GM13977 (cell line): Measurements from ENCODE around the gene CNTD1.

ENCODE experiments used
- DNase-seq: peaks from one replicate; pipeline ENCODE4 v3.0.0; 2012; ENCODE audit warnings: low spot score
- CTCF ChIP-seq: IDR thresholded peaks from 2 replicates; pipeline ENCODE4 v1.5.1; 2012; ENCODE audit warnings: mild to moderate bottlenecking, control low read depth; ENCODE audit not compliant: insufficient read depth; ENCODE audit errors: extremely low read depth, missing control alignments
- in situ Hi-C: fragments of 300-500 bp; cut with MboI; formaldehyde crosslinking; loops from one replicate; pipeline ENCODE4 v1.12.0; 2022; ENCODE audit warnings: low sequenced_read_pairs, low pct_unique_long_range_greater_than_20kb, mixed read lengths, inconsistent platforms; ENCODE audit not compliant: unreplicated experiment

CNTD1 gene

GRCh38 chr17:42773290-42774035, 25.2 kb upstream of the CNTD1 start, which contains the start of gene VPS25:
TSS of gene VPS25 (plus strand) at chr17:42773449. CDS start at chr17:42773476, 27 bp downstream.
- in situ Hi-C loops = no loop called here
- peak; percentile 89 for DNase-seq
- no peak for TF ChIP-seq CTCF

GRCh38 chr17:42774066-42774745, 24.5 kb upstream of the CNTD1 start:
- in situ Hi-C loops = no loop called here
- DNase-seq = no peak
- no peak for TF ChIP-seq CTCF

DNA sequence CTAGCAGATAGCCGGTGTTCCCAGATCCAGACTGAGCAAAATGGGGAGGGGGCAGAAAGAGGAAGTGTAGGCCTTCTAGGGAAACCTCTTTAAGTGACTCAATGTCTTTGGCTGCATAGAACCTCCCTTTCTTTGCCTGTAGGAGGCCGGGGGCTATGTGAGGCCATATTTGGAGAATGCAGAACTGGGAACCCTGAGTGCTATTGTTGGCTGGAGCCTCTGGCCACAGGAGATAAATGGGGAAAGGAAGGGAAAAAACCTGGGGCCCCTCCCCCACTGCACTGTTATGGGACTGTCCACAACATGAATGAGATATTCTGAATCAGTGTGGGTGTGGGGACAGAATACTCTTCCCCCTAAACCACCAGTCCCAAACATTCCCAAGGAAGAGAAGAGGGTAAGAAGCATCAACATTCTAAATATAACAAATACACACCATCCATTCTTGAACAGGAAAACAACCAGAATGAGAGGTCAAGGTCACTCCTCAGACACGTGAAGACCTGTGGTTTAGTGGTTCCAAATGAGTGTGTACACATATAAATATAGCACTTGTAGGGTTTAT, 23.0 kb upstream of the CNTD1 start:
- TF ChIP-seq CTCF = peak; percentile 9
- in situ Hi-C loops = no loop called here
- peak; percentile 62 for DNase-seq

DNA sequence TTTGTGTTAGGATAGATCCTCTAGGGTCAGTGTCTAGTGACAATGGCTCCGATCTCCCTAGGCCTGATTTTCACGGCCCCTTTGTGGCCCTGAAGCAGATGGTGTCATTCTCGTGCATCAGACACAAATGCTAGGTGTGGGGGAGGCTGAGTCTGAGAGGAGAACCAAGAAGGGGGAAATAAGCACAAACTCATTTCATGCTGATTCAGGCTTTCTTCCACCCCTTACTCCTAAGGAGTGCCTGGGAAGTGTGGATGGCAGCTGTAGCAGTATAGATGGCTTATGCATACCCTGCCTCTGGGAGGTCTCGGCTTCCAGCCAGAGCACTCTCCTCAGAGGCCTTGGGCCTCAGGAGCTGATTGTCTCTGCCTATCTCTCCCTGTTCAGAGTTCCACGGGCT, 20.1 kb upstream of the CNTD1 start:
- in situ Hi-C loops = no loop called here
- no peak for DNase-seq
- no peak for TF ChIP-seq CTCF

DNA sequence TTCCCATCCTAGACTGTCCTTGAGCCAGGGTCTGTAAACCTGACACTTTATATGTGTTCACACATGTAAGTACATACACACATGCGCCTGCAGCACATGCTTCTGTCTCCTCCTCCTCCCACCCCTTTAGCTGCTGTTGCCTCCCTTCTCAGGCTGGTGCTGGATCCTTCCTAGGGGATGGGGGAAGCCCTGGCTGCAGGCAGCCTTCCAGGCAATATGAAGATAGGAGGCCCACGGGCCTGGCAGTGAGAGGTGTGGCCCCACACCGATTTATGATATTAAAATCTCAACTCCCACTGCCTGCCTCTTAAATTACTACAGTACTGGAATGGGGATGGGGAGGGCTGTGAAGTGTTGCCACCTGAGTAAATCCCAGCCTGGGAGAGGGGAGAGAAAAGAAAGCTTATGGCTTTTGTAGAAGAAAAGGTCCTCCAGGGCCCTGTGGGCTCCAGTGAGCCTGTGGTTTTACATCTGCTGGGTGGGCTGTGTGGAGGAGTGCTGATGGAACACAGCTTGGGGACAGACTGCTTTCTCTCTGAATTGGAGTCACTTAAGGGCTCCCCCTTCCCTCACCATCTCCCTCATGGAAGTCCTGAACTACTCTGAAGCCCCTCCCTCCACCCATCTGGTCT, 19.2 kb upstream of the CNTD1 start:
- DNase-seq = no peak
- in situ Hi-C loops = no loop called here
- no peak for TF ChIP-seq CTCF
